Retinal pigment epithelial cell (primary cell): ENCODE results near the gene DNAJB6.

Source experiments
- DNase-seq: peaks from one replicate; pipeline ENCODE4 v3.0.0-alpha.2; 2010; ENCODE audit warnings: low read depth
- H3K4me3 ChIP-seq: 2 replicates; pipeline ENCODE4 v1.5.1; 2011; ENCODE audit warnings: mild to moderate bottlenecking, low read length, control low read depth, moderate library complexity
- TF ChIP-seq, protein P1 (sequence below): conservative IDR thresholded peaks from 2 replicates; pipeline ENCODE4 v1.5.1; 2011; ENCODE audit warnings: low read depth, low read length, control low read depth, inconsistent platforms

Gene DNAJB6

DNA sequence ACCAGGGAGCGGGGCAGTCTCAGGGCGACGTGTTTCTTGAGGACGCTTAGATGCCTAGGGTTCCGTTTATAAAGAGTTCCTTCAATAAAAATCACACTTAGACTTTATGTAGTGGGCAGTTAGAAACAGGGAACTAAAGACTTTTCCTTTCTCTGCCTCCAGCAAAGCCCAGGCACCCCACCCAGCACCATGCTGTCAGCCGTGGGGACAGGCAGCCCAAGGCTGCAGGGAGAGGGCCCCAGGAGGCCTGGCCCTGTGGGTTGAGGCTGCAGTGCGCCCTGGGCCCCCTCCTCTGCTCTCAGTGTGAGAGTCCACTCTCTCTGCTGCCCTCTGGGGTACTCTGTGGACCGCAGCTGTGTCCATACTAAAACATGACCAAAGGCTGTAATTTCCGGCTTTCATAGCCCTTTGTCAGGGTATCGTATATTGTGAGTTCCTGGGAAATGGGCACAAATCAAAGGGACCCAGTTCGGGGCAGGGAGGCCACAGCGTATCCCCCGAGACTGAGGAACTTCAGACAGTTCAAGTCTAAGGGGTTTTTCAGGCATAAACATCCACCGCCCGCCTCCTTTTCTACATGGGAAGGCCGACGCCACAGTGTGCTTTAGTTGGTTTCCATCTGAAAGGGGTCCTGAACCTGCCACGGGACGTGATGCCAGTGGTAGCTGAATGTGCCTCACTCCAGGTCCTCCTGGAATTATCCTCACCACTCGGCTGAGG is 59.7 kb downstream of the DNAJB6 start:
- H3K4me3 ChIP-seq: no peak overlapping the region
- TF ChIP-seq, protein P1, sequence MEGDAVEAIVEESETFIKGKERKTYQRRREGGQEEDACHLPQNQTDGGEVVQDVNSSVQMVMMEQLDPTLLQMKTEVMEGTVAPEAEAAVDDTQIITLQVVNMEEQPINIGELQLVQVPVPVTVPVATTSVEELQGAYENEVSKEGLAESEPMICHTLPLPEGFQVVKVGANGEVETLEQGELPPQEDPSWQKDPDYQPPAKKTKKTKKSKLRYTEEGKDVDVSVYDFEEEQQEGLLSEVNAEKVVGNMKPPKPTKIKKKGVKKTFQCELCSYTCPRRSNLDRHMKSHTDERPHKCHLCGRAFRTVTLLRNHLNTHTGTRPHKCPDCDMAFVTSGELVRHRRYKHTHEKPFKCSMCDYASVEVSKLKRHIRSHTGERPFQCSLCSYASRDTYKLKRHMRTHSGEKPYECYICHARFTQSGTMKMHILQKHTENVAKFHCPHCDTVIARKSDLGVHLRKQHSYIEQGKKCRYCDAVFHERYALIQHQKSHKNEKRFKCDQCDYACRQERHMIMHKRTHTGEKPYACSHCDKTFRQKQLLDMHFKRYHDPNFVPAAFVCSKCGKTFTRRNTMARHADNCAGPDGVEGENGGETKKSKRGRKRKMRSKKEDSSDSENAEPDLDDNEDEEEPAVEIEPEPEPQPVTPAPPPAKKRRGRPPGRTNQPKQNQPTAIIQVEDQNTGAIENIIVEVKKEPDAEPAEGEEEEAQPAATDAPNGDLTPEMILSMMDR: peak; percentile 3
- no peak for DNase-seq

DNA sequence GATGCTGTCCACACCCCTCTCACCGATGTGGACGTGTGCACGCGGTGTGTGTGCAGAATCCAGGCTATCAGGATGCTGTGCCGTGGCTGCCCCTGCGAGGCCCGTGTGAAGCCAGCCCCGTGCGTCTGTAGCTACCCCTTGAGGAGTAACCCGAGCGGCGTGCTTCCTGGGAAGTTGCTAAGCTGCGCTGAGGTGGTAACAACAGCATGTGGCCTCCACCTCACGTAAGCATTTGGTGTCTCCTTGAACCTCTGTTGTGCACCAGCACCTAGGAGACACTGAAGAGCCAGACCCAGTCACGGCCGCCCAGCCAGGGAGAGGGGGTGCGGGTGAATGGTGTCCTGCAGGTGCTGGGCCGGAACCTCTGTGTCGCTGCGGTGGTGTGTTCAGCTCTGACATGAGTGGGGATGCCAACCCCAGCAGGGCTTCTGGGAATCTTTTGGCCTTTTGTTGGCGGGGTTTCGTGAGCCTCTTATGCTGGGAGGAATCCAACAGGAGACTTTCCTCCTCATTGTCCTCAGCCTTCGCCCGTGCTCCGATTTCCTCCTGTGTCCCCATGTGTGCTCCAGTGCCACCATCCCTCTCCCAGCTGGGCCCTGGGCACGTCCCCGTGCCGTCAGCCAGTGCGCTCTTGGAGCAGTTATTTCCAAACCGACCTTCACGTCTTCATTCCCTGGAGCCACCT is 60.4 kb downstream of the DNAJB6 start:
- TF ChIP-seq, protein P1: no peak
- no peak for DNase-seq

DNA sequence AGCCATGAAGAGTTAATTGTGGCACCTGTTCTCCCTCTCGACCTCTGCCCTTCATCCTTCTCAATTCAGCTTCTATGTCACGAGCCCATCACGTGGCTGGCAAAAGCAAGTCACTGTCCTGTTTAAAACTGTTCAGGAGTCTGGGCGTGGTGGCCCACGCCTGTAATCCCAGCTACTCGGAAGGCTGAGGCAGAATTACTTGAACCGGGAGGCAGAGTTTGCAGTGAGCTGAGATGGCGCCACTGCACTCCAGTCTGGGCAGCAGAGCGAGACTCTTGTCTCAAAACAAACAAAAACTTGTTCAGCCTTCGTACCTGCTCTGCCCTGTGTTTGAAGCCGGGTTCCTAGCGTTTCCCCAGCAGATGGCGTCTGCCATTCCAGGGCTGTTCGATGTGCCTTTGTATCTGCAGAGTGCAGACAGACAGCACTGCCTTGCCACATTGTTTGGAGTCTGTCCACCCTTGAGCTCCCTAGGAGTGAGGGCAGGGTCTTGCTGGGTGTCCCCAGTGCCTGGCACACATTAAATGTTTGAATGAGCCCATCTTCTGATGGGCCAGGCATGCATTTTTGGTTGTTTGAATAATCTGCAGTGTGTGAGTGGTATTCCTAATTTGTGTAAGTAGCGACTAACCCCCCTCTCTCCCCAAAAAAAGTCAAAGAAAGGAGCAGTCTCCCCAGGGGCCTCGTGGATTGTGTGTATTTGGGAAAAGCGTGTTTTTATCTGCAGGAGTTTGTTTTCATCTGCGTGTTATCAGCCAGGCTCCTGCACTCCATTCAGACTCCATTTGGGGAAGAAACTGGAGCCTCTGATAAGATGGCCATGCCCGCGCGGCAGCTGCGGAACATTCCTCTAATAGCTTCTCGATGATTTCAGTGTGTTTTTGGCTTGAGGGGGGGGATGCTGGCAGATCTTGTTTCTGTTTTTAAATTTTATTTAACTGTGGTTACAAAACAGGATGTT is 61.2 kb downstream of the DNAJB6 start:
- no peak overlapping the region for H3K4me3 ChIP-seq
- TF ChIP-seq, protein P1: peak; percentile 61
- DNase-seq: no peak

More for the DNA sequence above, 60.4 kb downstream of the DNAJB6 start:
- no peak overlapping the region for H3K4me3 ChIP-seq

DNA sequence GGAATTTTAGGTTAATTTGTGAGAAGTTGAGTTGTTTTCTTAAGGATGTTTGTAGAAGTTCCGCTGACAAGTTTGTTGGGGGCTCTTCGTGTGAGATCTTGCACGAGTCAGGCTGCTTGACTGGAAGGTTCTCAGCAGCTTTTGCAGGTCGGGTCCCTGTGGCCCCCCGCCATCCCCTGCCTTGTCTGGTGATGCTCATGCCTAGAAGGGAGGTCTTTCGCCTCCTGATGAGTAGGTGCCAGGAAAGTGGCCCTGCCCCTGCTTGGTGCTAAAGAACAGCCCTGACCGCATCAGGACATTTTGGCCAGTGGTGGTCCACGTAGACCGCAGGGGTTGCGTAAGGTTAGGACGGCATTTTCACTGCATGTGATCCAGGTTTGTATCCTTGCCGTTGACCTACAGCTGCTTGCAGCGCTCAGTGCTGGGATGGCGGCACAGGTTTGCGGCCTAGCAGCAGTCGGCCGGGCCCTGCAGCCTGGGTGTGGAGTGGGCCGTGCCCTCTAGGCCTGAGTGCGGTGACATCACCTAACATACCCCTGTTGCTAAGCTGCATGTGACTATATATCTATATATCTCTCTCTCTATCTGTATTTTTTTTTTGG is 62.4 kb downstream of the DNAJB6 start:
- no peak for DNase-seq
- TF ChIP-seq, protein P1: no peak
- H3K4me3 ChIP-seq: no peak overlapping the region

DNA sequence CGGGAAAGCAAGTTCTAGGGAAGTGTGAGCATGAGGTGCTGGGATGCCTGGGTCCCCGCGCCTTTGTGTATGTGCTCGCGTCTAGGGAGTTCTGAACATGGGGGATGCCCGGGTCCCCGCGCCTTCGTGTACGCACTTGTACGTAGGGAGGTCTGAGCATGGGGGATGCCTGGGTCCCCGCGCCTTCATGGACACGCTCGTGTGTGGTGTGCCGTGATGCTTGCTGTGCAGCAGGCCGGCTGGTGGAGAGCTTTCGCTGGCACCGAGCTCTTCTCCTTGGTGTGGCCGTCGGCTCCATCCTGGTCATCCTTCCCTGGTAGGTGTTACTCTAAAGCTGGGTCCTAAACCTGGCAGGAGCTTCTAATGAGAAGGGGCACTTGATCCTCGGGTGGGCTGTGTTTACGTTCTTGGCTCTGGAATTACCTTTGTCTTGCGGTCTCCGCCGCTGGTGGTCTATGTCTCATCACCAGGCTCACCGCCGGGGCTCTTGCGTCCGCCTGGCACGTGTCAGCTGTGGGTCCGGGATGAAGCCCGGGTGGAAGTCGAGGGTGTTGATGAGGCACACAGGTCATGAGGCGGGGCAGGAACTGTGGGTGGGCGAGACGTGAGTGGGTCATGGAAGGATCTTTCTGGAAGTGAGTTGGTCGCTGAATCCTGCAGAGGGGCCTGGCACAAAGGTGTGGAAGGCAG is 63.5 kb downstream of the DNAJB6 start:
- no peak overlapping the region for H3K4me3 ChIP-seq
- DNase-seq: no peak
- TF ChIP-seq, protein P1: no peak
